DOHH2 (cell line): ENCODE measurements around the gene KRTAP26-1.

Experiments used
- H3F3A ChIP-seq: fragments of 200-600 bp; sonication (generic), shearing (Covaris generic); 2 replicates; pipeline ENCODE4 v1.6.0; 2016; ENCODE audit warnings: antibody characterized with exemption, mild to moderate bottlenecking; ENCODE audit not compliant: control insufficient read depth, insufficient read depth
- H3K27ac ChIP-seq: fragments of 200-600 bp; sonication (generic); 2 replicates; pipeline ENCODE4 v1.5.1; 2014; ENCODE audit warnings: low read depth, mild to moderate bottlenecking, low read length, moderate library complexity
- H3K27me3 ChIP-seq: fragments of 200-600 bp; sonication (generic); 2 replicates; pipeline ENCODE4 v1.6.1; 2014; ENCODE audit warnings: mild to moderate bottlenecking, low read length, mixed read lengths; ENCODE audit not compliant: control insufficient read depth
- H3K36me3 ChIP-seq: fragments of 200-600 bp; sonication (generic); 2 replicates; pipeline ENCODE4 v1.6.1; 2014; ENCODE audit warnings: mild to moderate bottlenecking, low read length, moderate library complexity, mixed read lengths; ENCODE audit not compliant: control insufficient read depth
- H3K4me1 ChIP-seq: fragments of 200-600 bp; sonication (generic); 2 replicates; pipeline ENCODE4 v1.6.1; 2014; ENCODE audit warnings: mild to moderate bottlenecking, low read length, mixed read lengths; ENCODE audit not compliant: control insufficient read depth
- H3K4me2 ChIP-seq: fragments of 200-600 bp; sonication (generic); 2 replicates; pipeline ENCODE4 v1.6.0; 2014; ENCODE audit warnings: mild to moderate bottlenecking, low read length, moderate library complexity
- H3K4me3 ChIP-seq: fragments of 200-600 bp; sonication (generic); 2 replicates; pipeline ENCODE4 v1.5.1; 2014; ENCODE audit warnings: mild to moderate bottlenecking, low read length, mixed read lengths
- H3K79me2 ChIP-seq: fragments of 200-600 bp; sonication (generic); 2 replicates; pipeline ENCODE4 v1.6.1; 2014; ENCODE audit warnings: mild to moderate bottlenecking, low read length, mixed read lengths; ENCODE audit not compliant: control insufficient read depth
- H3K9me2 ChIP-seq: fragments of 200-600 bp; sonication (generic); replicated peaks from 2 replicates; pipeline ENCODE4 v1.6.1; 2014; ENCODE audit warnings: mild to moderate bottlenecking, low read length, mixed read lengths; ENCODE audit not compliant: control insufficient read depth
- H3K9me3 ChIP-seq: fragments of 200-600 bp; sonication (generic); 2 replicates; pipeline ENCODE4 v1.6.1; 2014; ENCODE audit warnings: antibody characterized with exemption, low read length, mixed read lengths; ENCODE audit not compliant: control insufficient read depth, insufficient read depth
- H4K20me1 ChIP-seq: fragments of 200-600 bp; sonication (generic); 2 replicates; pipeline ENCODE4 v1.6.0; 2014; ENCODE audit warnings: low read depth, mild to moderate bottlenecking, antibody characterized with exemption, low read length, moderate library complexity; ENCODE audit not compliant: control insufficient read depth, insufficient read depth
- CTCF ChIP-seq: fragments of 200-600 bp; sonication (generic); IDR thresholded peaks from one replicate; pipeline ENCODE4 v1.5.1; 2014; ENCODE audit warnings: antibody characterized with exemption, mild to moderate bottlenecking, low read depth, low read length; ENCODE audit not compliant: poor library complexity, severe bottlenecking
- EZH2phosphoT487 ChIP-seq: fragments of 200-600 bp; sonication (generic); IDR thresholded peaks from 2 replicates; pipeline ENCODE4 v1.6.1; 2017; ENCODE audit warnings: borderline replicate concordance, mild to moderate bottlenecking, antibody characterized with exemption, low read length, moderate library complexity, mixed read lengths

KRTAP26-1 gene

GRCh38 chr21:30326390-30326789 is 6.3 kb upstream of the KRTAP26-1 start:
- H3K36me3 ChIP-seq = no peaks in the 10 kb centered on the region
- TF ChIP-seq EZH2phosphoT487 = no peak
- TF ChIP-seq CTCF = no peak
- no peaks in the 10 kb centered on the region for H3K4me1 ChIP-seq
- no peaks in the 10 kb centered on the region for H3K27me3 ChIP-seq
- H3F3A ChIP-seq = no peaks in the 10 kb centered on the region
- H3K79me2 ChIP-seq = no peaks in the 10 kb centered on the region
- H3K9me2 ChIP-seq = no peaks in the 10 kb centered on the region
- H3K27ac ChIP-seq = no peak overlapping the region
- no peaks in the 10 kb centered on the region for H3K9me3 ChIP-seq
- H3K4me2 ChIP-seq = no peak overlapping the region
- H4K20me1 ChIP-seq = no peaks in the 10 kb centered on the region
- H3K4me3 ChIP-seq = no peak overlapping the region

- Histone ChIP-seq H3K27ac (no peak overlapping the region), H3F3A (no peaks in the 10 kb centered on the region), H3K4me2 (no peak overlapping the region), H3K36me3 (no peaks in the 10 kb centered on the region), H3K9me3 (no peaks in the 10 kb centered on the region), H3K4me3 (no peak overlapping the region), H3K4me1 (no peaks in the 10 kb centered on the region), H3K79me2 (no peaks in the 10 kb centered on the region), H4K20me1 (no peaks in the 10 kb centered on the region), H3K27me3 (no peaks in the 10 kb centered on the region), H3K9me2 (no peaks in the 10 kb centered on the region)
- TF ChIP-seq EZH2phosphoT487 (no peak), CTCF (no peak)
Measured at GRCh38 chr21:30315701-30316100, 4.4 kb downstream of the KRTAP26-1 start.

GRCh38 chr21:30306884-30307283 is 13.2 kb downstream of the KRTAP26-1 start:
- TF ChIP-seq EZH2phosphoT487 (no peak), CTCF (no peak)
- Histone ChIP-seq H3K79me2 (no peaks in the 10 kb centered on the region), H3K4me2 (no peak overlapping the region), H3K4me3 (no peak overlapping the region), H3F3A (no peaks in the 10 kb centered on the region), H3K4me1 (no peaks in the 10 kb centered on the region), H3K36me3 (no peaks in the 10 kb centered on the region), H3K27me3 (no peaks in the 10 kb centered on the region), H4K20me1 (no peaks in the 10 kb centered on the region), H3K9me3 (no peaks in the 10 kb centered on the region), H3K9me2 (no peaks in the 10 kb centered on the region), H3K27ac (no peak overlapping the region)

- no peaks in the 10 kb centered on the region for H3K27me3 ChIP-seq
- TF ChIP-seq EZH2phosphoT487 (no peak), CTCF (no peak)
- no peaks in the 10 kb centered on the region for H3K79me2 ChIP-seq
- no peaks in the 10 kb centered on the region for H3K9me3 ChIP-seq
- no peak overlapping the region for H3K4me2 ChIP-seq
- no peaks in the 10 kb centered on the region for H3K36me3 ChIP-seq
- H3K4me3 ChIP-seq = no peak overlapping the region
- no peaks in the 10 kb centered on the region for H3K4me1 ChIP-seq
- no peaks in the 10 kb centered on the region for H4K20me1 ChIP-seq
- H3K27ac ChIP-seq = no peak overlapping the region
- H3F3A ChIP-seq = no peaks in the 10 kb centered on the region
- H3K9me2 ChIP-seq = no peaks in the 10 kb centered on the region
Measured at GRCh38 chr21:30305136-30305535, 15.0 kb downstream of the KRTAP26-1 start.
